IMR-90 (cell line): Measurements from ENCODE around the gene PRKN. TPM values are rescaled to one million over a fixed set of nuclear protein-coding genes. Genes with fewer than 3 reads are reported as not detected.

ENCODE experiments used
- ATAC-seq: fragments of 200-7000 bp; cut with Tn5 transposase; 2 replicates; pipeline ENCODE4 v1.9.1; 2020; ENCODE audit warnings: low read depth, mild to moderate bottlenecking, moderate library complexity
- BruUV-seq: library from RNA; stranded (reverse); fragments of 400-500 nt; replicated peaks from 2 replicates; lab custom pipeline; 2021; lab: Mats Ljungman, UMichigan
- CTCF ChIA-PET: fragments of 300-600 bp; formaldehyde crosslinking; extraction: SDS; loops from one replicate; lab custom pipeline; 2021; ENCODE audit warnings: antibody characterized with exemption; lab: Yijun Ruan, JAX
- POLR2A ChIA-PET: fragments of 300-600 bp; sonication (Branson Sonifier 250); formaldehyde crosslinking; loops from one replicate; lab custom pipeline; 2022; ENCODE audit warnings: antibody characterized with exemption; ENCODE audit not compliant: unreplicated experiment; lab: Charles Lee
- DNase-seq: peaks from one replicate; pipeline ENCODE4 v3.0.0; 2013
- H2AFZ ChIP-seq: replicated peaks from 2 replicates; pipeline ENCODE3; 2013; ENCODE audit warnings: low read length, mild to moderate bottlenecking; ENCODE audit not compliant: poor library complexity
- H2AK5ac ChIP-seq: 2 replicates; pipeline ENCODE4 v1.6.1; 2013; ENCODE audit warnings: low read depth, low read length, inconsistent platforms
- H2AK9ac ChIP-seq: replicated peaks from 2 replicates; pipeline ENCODE3; 2013; ENCODE audit warnings: mild to moderate bottlenecking, low read depth, low read length, moderate library complexity; ENCODE audit not compliant: poor library complexity
- H2BK120ac ChIP-seq: 2 replicates; pipeline ENCODE4 v1.6.1; 2013; ENCODE audit warnings: low read depth, low read length, inconsistent platforms
- H2BK15ac ChIP-seq: 3 replicates; pipeline ENCODE4 v1.6.1; 2013; ENCODE audit warnings: low read depth, low read length, inconsistent platforms
- H2BK20ac ChIP-seq: 2 replicates; pipeline ENCODE4 v1.6.1; 2013; ENCODE audit warnings: low read depth, mild to moderate bottlenecking, inconsistent platforms, low read length, moderate library complexity
- H2BK5ac ChIP-seq: 2 replicates; pipeline ENCODE4 v1.6.1; 2013; ENCODE audit warnings: mild to moderate bottlenecking, low read depth, low read length, inconsistent platforms; ENCODE audit not compliant: poor library complexity, severe bottlenecking
- H3K14ac ChIP-seq: replicated peaks from 2 replicates; pipeline ENCODE4 v1.6.1; 2013; ENCODE audit warnings: low read depth, low read length, inconsistent platforms
- H3K18ac ChIP-seq: 2 replicates; pipeline ENCODE4 v1.6.1; 2013; ENCODE audit warnings: low read depth, low read length, control low read depth
- H3K23ac ChIP-seq: 2 replicates; pipeline ENCODE4 v1.6.1; 2013; ENCODE audit warnings: low read depth, low read length, inconsistent platforms
- H3K27ac ChIP-seq: 2 replicates; pipeline ENCODE4 v1.5.1; 2013; ENCODE audit warnings: mild to moderate bottlenecking, control low read depth, low read length; ENCODE audit not compliant: insufficient read depth
- H3K27me3 ChIP-seq: 2 replicates; pipeline ENCODE4 v1.6.1; 2013; ENCODE audit warnings: low read length; ENCODE audit not compliant: control insufficient read depth, insufficient read depth
- H3K36me3 ChIP-seq: 2 replicates; pipeline ENCODE4 v1.6.1; 2013; ENCODE audit warnings: low read length, mixed read lengths; ENCODE audit not compliant: control insufficient read depth, insufficient read depth
- H3K4ac ChIP-seq: 2 replicates; pipeline ENCODE4 v1.6.1; 2013; ENCODE audit warnings: low read depth, low read length, inconsistent platforms
- H3K4me1 ChIP-seq: 2 replicates; pipeline ENCODE4 v1.6.1; 2013; ENCODE audit warnings: low read length, mixed read lengths; ENCODE audit not compliant: control insufficient read depth, insufficient read depth
- H3K4me2 ChIP-seq: 2 replicates; pipeline ENCODE4 v1.6.1; 2013; ENCODE audit warnings: low read depth, mild to moderate bottlenecking, control low read depth, low read length, moderate library complexity
- H3K4me3 ChIP-seq: 2 replicates; pipeline ENCODE4 v1.5.1; 2013; ENCODE audit warnings: low read depth, mild to moderate bottlenecking, control low read depth, low read length, moderate library complexity; ENCODE audit not compliant: insufficient read depth
- H3K56ac ChIP-seq: 2 replicates; pipeline ENCODE4 v1.6.1; 2013; ENCODE audit warnings: low read length, inconsistent platforms; ENCODE audit not compliant: insufficient read depth; ENCODE audit errors: extremely low read depth
- H3K79me1 ChIP-seq, 2 experiments: 2 replicates each; pipeline ENCODE4 v1.6.1; 2013; ENCODE audit warnings: low read length in 2 of 2, inconsistent platforms in 1 of 2, low read depth in 1 of 2
- H3K9ac ChIP-seq: 2 replicates; pipeline ENCODE4 v1.6.1; 2013; ENCODE audit warnings: low read depth, low read length, control low read depth
- H3K9me1 ChIP-seq: 2 replicates; pipeline ENCODE4 v1.6.1; 2013; ENCODE audit warnings: low read length, inconsistent platforms; ENCODE audit not compliant: insufficient read depth
- H3K9me3 ChIP-seq: 2 replicates; pipeline ENCODE4 v1.6.1; 2013; ENCODE audit warnings: low read length; ENCODE audit not compliant: control insufficient read depth, insufficient read depth
- H4K20me1 ChIP-seq: 2 replicates; pipeline ENCODE4 v1.6.1; 2013; ENCODE audit warnings: low read length, inconsistent platforms; ENCODE audit not compliant: insufficient read depth
- H4K5ac ChIP-seq: 2 replicates; pipeline ENCODE4 v1.6.1; 2013; ENCODE audit warnings: mild to moderate bottlenecking, low read depth, low read length, control low read depth
- H4K8ac ChIP-seq, 2 experiments: 2 replicates each; pipeline ENCODE4 v1.6.1; 2013; ENCODE audit warnings: low read depth in 2 of 2, low read length in 2 of 2, control low read depth in 1 of 2, inconsistent platforms in 1 of 2
- H4K91ac ChIP-seq: 2 replicates; pipeline ENCODE4 v1.6.1; 2013; ENCODE audit warnings: low read depth, low read length, inconsistent platforms; ENCODE audit not compliant: insufficient read depth
- CEBPB ChIP-seq: IDR thresholded peaks from 2 replicates; pipeline ENCODE4 v1.6.1; 2012; ENCODE audit warnings: low read depth, low read length, improper control_type of control experiment
- CHD1 ChIP-seq: IDR thresholded peaks from 2 replicates; pipeline ENCODE4 v1.6.1; 2012; ENCODE audit warnings: low read depth, low read length, improper control_type of control experiment
- CTCF ChIP-seq: conservative IDR thresholded peaks from 2 replicates; pipeline ENCODE4 v1.5.1; 2012; ENCODE audit warnings: mild to moderate bottlenecking, low read depth, low read length, improper control_type of control experiment
- ELK1 ChIP-seq: fragments of 150-350 bp; IDR thresholded peaks from 2 replicates; pipeline ENCODE4 v1.6.1; 2016; ENCODE audit warnings: low read depth, mild to moderate bottlenecking, low read length, moderate library complexity, borderline replicate concordance
- FOS ChIP-seq: fragments of 150-350 bp; IDR thresholded peaks from 2 replicates; pipeline ENCODE4 v1.6.1; 2016; ENCODE audit warnings: low read depth, low read length
- MAFK ChIP-seq: IDR thresholded peaks from 2 replicates; pipeline ENCODE4 v1.6.1; 2012; ENCODE audit warnings: low read depth, low read length, improper control_type of control experiment
- MXI1 ChIP-seq: IDR thresholded peaks from 2 replicates; pipeline ENCODE4 v1.6.1; 2012; ENCODE audit warnings: low read depth, mild to moderate bottlenecking, low read length, moderate library complexity, borderline replicate concordance
- NFE2L2 ChIP-seq: fragments of 150-350 bp; IDR thresholded peaks from 2 replicates; pipeline ENCODE4 v1.6.1; 2016; ENCODE audit warnings: low read depth, mild to moderate bottlenecking, low read length
- POLR2A ChIP-seq: IDR thresholded peaks from 2 replicates; pipeline ENCODE4 v1.6.1; 2012; ENCODE audit warnings: mild to moderate bottlenecking, low read depth, low read length
- RAD21 ChIP-seq: IDR thresholded peaks from 2 replicates; pipeline ENCODE4 v1.6.1; 2012; ENCODE audit warnings: low read length, improper control_type of control experiment
- RCOR1 ChIP-seq: IDR thresholded peaks from 2 replicates; pipeline ENCODE4 v1.6.1; 2012; ENCODE audit warnings: mild to moderate bottlenecking, low read length, improper control_type of control experiment; ENCODE audit not compliant: insufficient replicate concordance
- SMC3 ChIP-seq: fragments of 150-350 bp; IDR thresholded peaks from 2 replicates; pipeline ENCODE4 v1.6.1; 2016; ENCODE audit warnings: low read depth, mild to moderate bottlenecking, antibody characterized with exemption, low read length, moderate library complexity
- WGBS, 2 experiments: methylation state at CpG; one replicate each; pipeline versions ENCODE4 v1.1.5 to v1.1.7; 2013; ENCODE audit warnings: missing lambda C conversion rate in 2 of 2; ENCODE audit not compliant: insufficient read length in 1 of 2; ENCODE audit errors: extremely low coverage in 2 of 2; 5-methylcytosine and 5-hydroxymethylcytosine counted together
- dilution Hi-C: fragments of 300-500 bp; cut with HindIII; formaldehyde crosslinking; loops from one replicate; pipeline ENCODE4 v1.14.3; 2018; ENCODE audit warnings: low sequenced_read_pairs; ENCODE audit not compliant: unreplicated experiment
- in situ Hi-C: fragments of 300-500 bp; cut with MboI; formaldehyde crosslinking; loops from 3 replicates; pipeline ENCODE4 v1.14.3; 2019; ENCODE audit warnings: low sequenced_read_pairs, inconsistent platforms, mixed read lengths
- intact Hi-C: fragments of 100-400 bp; cut with micrococcal nuclease; formaldehyde crosslinking; loops from 2 replicates; pipeline ENCODE4 v1.10.0; 2022
- polyA plus RNA-seq, 3 experiments: library from polyadenylated mRNA; depleted of rRNA; stranded (reverse); fragments of >200 nt; gene quantifications; 2 replicates each; pipeline ENCODE4 v1.2.3, GENCODE V29; 2012; ENCODE audit warnings: low replicate concordance in 1 of 3
- total RNA-seq: library from RNA; depleted of rRNA; stranded (reverse); fragments of >200 nt; gene quantifications from 2 replicates; pipeline ENCODE4 v1.2.3, GENCODE V29; 2012

The PRKN gene
- total and polyA plus RNA-seq, 2 of the 4 experiments (the other 2 are of a cell fraction), result 0.15 to 0.18 TPM

- Histone ChIP-seq H3K36me3 (no peaks in the 10 kb centered on the region), H4K20me1 (no peaks in the 10 kb centered on the region), H2BK15ac (no peak overlapping the region), H2BK5ac (no peak overlapping the region), H3K56ac (no peak overlapping the region), H2AFZ (no peak overlapping the region), H4K5ac (no peak overlapping the region), H3K4me2 (no peak overlapping the region), H3K9me3 (no peaks in the 10 kb centered on the region; the same call in 1 of the 2 replicates), H3K23ac (no peak overlapping the region), H2AK9ac (no peak overlapping the region), H3K9me1 (no peaks in the 10 kb centered on the region), H3K4ac (no peak overlapping the region), H3K4me3 (no peak overlapping the region), H4K91ac (no peak overlapping the region), H2BK120ac (no peak overlapping the region), H3K18ac (no peak overlapping the region), H2BK20ac (no peak overlapping the region), H3K79me1 (no peaks in the 10 kb centered on the region), H3K27ac (no peak overlapping the region), H3K27me3 (no peaks in the 10 kb centered on the region), H4K8ac (no peak overlapping the region), H3K4me1 (no peaks in the 10 kb centered on the region; the same call in 1 of the 2 replicates), H3K14ac (no peak overlapping the region), H3K9ac (no peak overlapping the region), H2AK5ac (no peak overlapping the region)
- intact Hi-C loops, result no loop called here
- ChIA-PET CTCF (no interaction called here), POLR2A (no interaction called here)
- no peak for DNase-seq
- in situ Hi-C loops, result no loop called here
- no peak for TF ChIP-seq NFE2L2
- TF ChIP-seq RCOR1, result no peak
- no peak for TF ChIP-seq CEBPB
- TF ChIP-seq FOS, result no peak
- no peak for TF ChIP-seq CHD1
- no peak for TF ChIP-seq SMC3
- no peak for TF ChIP-seq CTCF
- TF ChIP-seq MAFK, result no peak
- TF ChIP-seq ELK1, result no peak
- no peak for TF ChIP-seq POLR2A
- TF ChIP-seq MXI1, result no peak
- no peak for TF ChIP-seq RAD21
- no peak for ATAC-seq
- WGBS, 2 experiments, result 97% methylated on average over 5 of the region's 8 CpGs; no CpG with 5 or more reads in 1 of the 2 experiments
- no TSS peak for BruUV-seq
- dilution Hi-C loops, result no loop called here
Measured at GRCh38 chr6:161443848-161444247, 1283.7 kb downstream of the PRKN start.
